Measurements from ENCODE around the gene CCDC146.
"Not testable (repeated sequence)": the region's sequence is repeated elsewhere in the genome, so short reads cannot be mapped to it uniquely, and the experiment has no call there.

The CCDC146 gene

GRCh38 chr7:77154917-77155464 is 32.6 kb downstream of the CCDC146 start:
- not testable (repeated sequence) for DNase-seq (ENCODE audit: low spot score)

- DNase-seq (ENCODE audit: low spot score) = not testable (repeated sequence)
These were observed 33.4 kb downstream of the CCDC146 start for GRCh38 chr7:77155601-77156377.

GRCh38 chr7:77157034-77157433 is 34.6 kb downstream of the CCDC146 start:
- DNase-seq (ENCODE audit: low spot score) = not testable (repeated sequence)

GRCh38 chr7:77157446-77157845 is 35.0 kb downstream of the CCDC146 start:
- DNase-seq (ENCODE audit: low spot score) = peak; percentile 21

- not testable (repeated sequence) for DNase-seq (ENCODE audit: low spot score)
These were observed 48.7 kb downstream of the CCDC146 start for GRCh38 chr7:77171073-77171472.

GRCh38 chr7:77172437-77173172 is 50.2 kb downstream of the CCDC146 start:
- DNase-seq (ENCODE audit: low spot score) = not testable (repeated sequence)

- DNase-seq (ENCODE audit: low spot score) = not testable (repeated sequence)
These were observed 52.0 kb downstream of the CCDC146 start for GRCh38 chr7:77174418-77174817.

- DNase-seq (ENCODE audit: low spot score) = not testable (repeated sequence)
These were observed 52.9 kb downstream of the CCDC146 start for GRCh38 chr7:77175274-77175800.

GRCh38 chr7:77177321-77177904 is 55.0 kb downstream of the CCDC146 start:
- DNase-seq (ENCODE audit: low spot score) = not testable (repeated sequence)

- not testable (repeated sequence) for DNase-seq (ENCODE audit: low spot score)
These were observed 55.6 kb downstream of the CCDC146 start for GRCh38 chr7:77178024-77178423.

- no peak for DNase-seq (ENCODE audit: low spot score)
These were observed 58.7 kb downstream of the CCDC146 start for GRCh38 chr7:77181015-77181595.

- DNase-seq (ENCODE audit: low spot score) = no peak
These were observed 59.3 kb downstream of the CCDC146 start for GRCh38 chr7:77181734-77182133.

GRCh38 chr7:77182261-77182660 is 59.8 kb downstream of the CCDC146 start:
- DNase-seq (ENCODE audit: low spot score) = no peak

- DNase-seq (ENCODE audit: low spot score) = no peak
These were observed 62.0 kb downstream of the CCDC146 start for GRCh38 chr7:77184463-77184862.

- no peak for DNase-seq (ENCODE audit: low spot score)
These were observed 62.6 kb downstream of the CCDC146 start for GRCh38 chr7:77184990-77185389.

GRCh38 chr7:77185866-77186265 is 63.5 kb downstream of the CCDC146 start:
- no peak for DNase-seq (ENCODE audit: low spot score)

GRCh38 chr7:77188731-77189437 is 66.5 kb downstream of the CCDC146 start:
- no peak for DNase-seq (ENCODE audit: low spot score)

- no peak for DNase-seq (ENCODE audit: low spot score)
These were observed 74.7 kb downstream of the CCDC146 start for GRCh38 chr7:77197141-77197540.

- peak; percentile 55 for DNase-seq (ENCODE audit: low spot score)
These were observed 76.9 kb downstream of the CCDC146 start, which contains the start of gene FGL2 for GRCh38 chr7:77199013-77199966. TSS of gene FGL2 (minus strand) at chr7:77199819. CDS start at chr7:77199793, 26 bp downstream.

GRCh38 chr7:77200542-77200941 is 78.1 kb downstream of the CCDC146 start:
- no peak for DNase-seq (ENCODE audit: low spot score)

Data from pons (tissue), 1 donor.